A673 (cell line): ENCODE data around the gene NEURL3. TPM values are rescaled to one million over a fixed set of nuclear protein-coding genes. Genes with fewer than 3 reads are reported as not detected.

Experiments
- BruUV-seq: library from RNA; stranded (reverse); fragments of 400-500 nt; replicated peaks from 2 replicates; lab custom pipeline; 2021; lab: Mats Ljungman, UMichigan
- CTCF ChIA-PET: fragments of 300-600 bp; sonication (Branson Sonifier 250); formaldehyde crosslinking; loops from one replicate; lab custom pipeline; 2022; ENCODE audit warnings: antibody characterized with exemption; lab: Charles Lee
- POLR2A ChIA-PET: fragments of 300-600 bp; sonication (Branson Sonifier 250); formaldehyde crosslinking; loops from one replicate; lab custom pipeline; 2022; ENCODE audit warnings: antibody characterized with exemption; ENCODE audit not compliant: low non-redundant PET; lab: Charles Lee
- DNase-seq: peaks from one replicate; pipeline ENCODE4 v3.0.0-alpha.2; 2015; ENCODE audit warnings: low spot score
- H3K27ac ChIP-seq: fragments of 200-600 bp; sonication (generic); 2 replicates; pipeline ENCODE4 v1.5.1; 2016; ENCODE audit warnings: mixed run types, low read depth, mild to moderate bottlenecking, mixed read lengths, antibody characterized with exemption, low read length; ENCODE audit not compliant: poor library complexity, severe bottlenecking
- H3K27me3 ChIP-seq: fragments of 200-600 bp; sonication (generic); replicated peaks from 2 replicates; pipeline ENCODE4 v1.6.1; 2017; ENCODE audit warnings: mixed run types, low read depth, mild to moderate bottlenecking, mixed read lengths, antibody characterized with exemption, low read length; ENCODE audit not compliant: insufficient read depth, poor library complexity
- H3K36me3 ChIP-seq: fragments of 200-600 bp; sonication (generic); 2 replicates; pipeline ENCODE4 v1.6.1; 2016; ENCODE audit warnings: mixed run types, mild to moderate bottlenecking, mixed read lengths, antibody characterized with exemption, low read length; ENCODE audit not compliant: insufficient read depth, poor library complexity, severe bottlenecking
- H3K4me1 ChIP-seq: fragments of 200-600 bp; sonication (generic); 2 replicates; pipeline ENCODE4 v1.6.1; 2017; ENCODE audit warnings: mixed run types, mild to moderate bottlenecking, mixed read lengths, antibody characterized with exemption, low read length; ENCODE audit not compliant: insufficient read depth, poor library complexity, severe bottlenecking
- H3K4me3 ChIP-seq: fragments of 200-600 bp; sonication (generic); 2 replicates; pipeline ENCODE4 v1.5.1; 2016; ENCODE audit warnings: low read depth, mixed run types, mild to moderate bottlenecking, mixed read lengths, low read length; ENCODE audit not compliant: poor library complexity, severe bottlenecking
- H3K9me3 ChIP-seq: fragments of 200-600 bp; sonication (generic); 2 replicates; pipeline ENCODE4 v1.6.1; 2016; ENCODE audit warnings: mixed run types, low read depth, mild to moderate bottlenecking, mixed read lengths, antibody characterized with exemption, low read length; ENCODE audit not compliant: poor library complexity, severe bottlenecking
- CTCF ChIP-seq: fragments of 300-800, 200-600 bp; sonication (generic); conservative IDR thresholded peaks from 2 replicates; pipeline ENCODE4 v1.5.1; 2017; ENCODE audit warnings: low read depth, mild to moderate bottlenecking, antibody characterized with exemption, low read length, moderate library complexity, mixed read lengths
- EZH2 ChIP-seq: fragments of 200-600 bp; sonication (generic); IDR thresholded peaks from 2 replicates; pipeline ENCODE4 v1.6.1; 2017; ENCODE audit warnings: borderline replicate concordance, low read depth, mild to moderate bottlenecking, mixed read lengths, antibody characterized with exemption, low read length; ENCODE audit not compliant: poor library complexity, severe bottlenecking
- intact Hi-C: fragments of 100-400 bp; cut with micrococcal nuclease; formaldehyde crosslinking; loops from one replicate; pipeline ENCODE4 v1.10.0; 2022; ENCODE audit not compliant: unreplicated experiment
- total RNA-seq: library from RNA; stranded (reverse); gene quantifications from 2 replicates; pipeline ENCODE4 v1.2.3, GENCODE V29; 2021

The NEURL3 gene
- total RNA-seq, 1 experiment from 2014 or later: not detected

- Histone ChIP-seq H3K4me1 (no peaks in the 10 kb centered on the region), H3K9me3 (no peaks in the 10 kb centered on the region), H3K36me3 (no peaks in the 10 kb centered on the region), H3K27ac (no peak overlapping the region), H3K27me3 (no peaks in the 10 kb centered on the region), H3K4me3 (no peak overlapping the region)
- DNase-seq: no peak
- no peak for TF ChIP-seq CTCF
- TF ChIP-seq EZH2: no peak
- intact Hi-C loops: no loop called here
- CTCF ChIA-PET: no interaction called here
- POLR2A ChIA-PET: no interaction called here
- BruUV-seq: no TSS peak
These were observed 53.1 kb downstream of the NEURL3 start for GRCh38 chr2:96452053-96452452.

GRCh38 chr2:96449637-96450036 is 55.5 kb downstream of the NEURL3 start:
- DNase-seq: no peak
- intact Hi-C loops: no loop called here

GRCh38 chr2:96449174-96449573 is 56.0 kb downstream of the NEURL3 start:
- DNase-seq: no peak
- Histone ChIP-seq H3K27ac (no peak overlapping the region), H3K27me3 (no peaks in the 10 kb centered on the region), H3K4me1 (no peaks in the 10 kb centered on the region), H3K4me3 (no peak overlapping the region), H3K36me3 (no peaks in the 10 kb centered on the region), H3K9me3 (no peaks in the 10 kb centered on the region)
- TF ChIP-seq EZH2 (no peak), CTCF (no peak)
- CTCF ChIA-PET: no interaction called here
- POLR2A ChIA-PET: no interaction called here
- BruUV-seq: no TSS peak
- intact Hi-C loops: no loop called here

More at GRCh38 chr2:96449637-96450036, 55.5 kb downstream of the NEURL3 start:
- no TSS peak for BruUV-seq
- no peak for TF ChIP-seq CTCF
- no peak for TF ChIP-seq EZH2
- ChIA-PET POLR2A (no interaction called here), CTCF (no interaction called here)
- H3K36me3 ChIP-seq: no peaks in the 10 kb centered on the region
- H3K9me3 ChIP-seq: no peaks in the 10 kb centered on the region
- no peak overlapping the region for H3K4me3 ChIP-seq
- H3K4me1 ChIP-seq: no peaks in the 10 kb centered on the region
- H3K27ac ChIP-seq: no peak overlapping the region
- no peaks in the 10 kb centered on the region for H3K27me3 ChIP-seq
